Neural cell (in vitro differentiated cells): ENCODE measurements around the gene CCDC154. TPM values are rescaled to one million over a fixed set of nuclear protein-coding genes. Genes with fewer than 3 reads are reported as not detected.

ENCODE experiments used
- H2AFZ ChIP-seq: fragments of 200-600, 300-800 bp; sonication (generic), shearing (Covaris generic); 2 replicates; pipeline ENCODE4 v1.6.0; 2014; ENCODE audit warnings: low read depth, mild to moderate bottlenecking, antibody characterized with exemption, low read length, moderate library complexity
- H3F3A ChIP-seq: fragments of 200-600 bp; shearing (Covaris generic); 2 replicates; pipeline ENCODE4 v1.6.1; 2016; ENCODE audit warnings: mild to moderate bottlenecking, moderate library complexity, mixed read lengths, antibody characterized with exemption, low read length; ENCODE audit not compliant: insufficient read depth, poor library complexity, severe bottlenecking
- H3K27ac ChIP-seq: fragments of 200-600, 300-800 bp; sonication (generic), shearing (Covaris generic); 2 replicates; pipeline ENCODE4 v1.5.1; 2014; ENCODE audit warnings: mild to moderate bottlenecking, low read length, moderate library complexity
- H3K27me3 ChIP-seq: fragments of 300-800, 200-600 bp; sonication (generic), shearing (Covaris generic); 2 replicates; pipeline ENCODE4 v1.6.0; 2014; ENCODE audit warnings: mild to moderate bottlenecking, low read depth, low read length, moderate library complexity; ENCODE audit not compliant: insufficient read depth
- H3K36me3 ChIP-seq: fragments of 300-800, 200-600 bp; sonication (generic), shearing (Covaris generic); 2 replicates; pipeline ENCODE4 v1.5.1; 2014; ENCODE audit warnings: mild to moderate bottlenecking, antibody characterized with exemption, low read length, moderate library complexity; ENCODE audit not compliant: insufficient read depth
- H3K4me2 ChIP-seq: fragments of 300-800, 200-600 bp; sonication (generic), shearing (Covaris generic); 2 replicates; pipeline ENCODE4 v1.6.0; 2014; ENCODE audit warnings: mild to moderate bottlenecking, low read length
- H3K4me3 ChIP-seq: fragments of 300-800, 200-600 bp; sonication (generic), shearing (Covaris generic); 2 replicates; pipeline ENCODE4 v1.5.1; 2014; ENCODE audit warnings: mild to moderate bottlenecking, low read length, moderate library complexity
- H3K79me2 ChIP-seq: fragments of 200-600 bp; shearing (Covaris generic); replicated peaks from 2 replicates; pipeline ENCODE4 v1.6.0; 2014; ENCODE audit warnings: mild to moderate bottlenecking, low read length, moderate library complexity; ENCODE audit not compliant: insufficient read depth
- H3K9ac ChIP-seq: fragments of 300-800, 200-600 bp; sonication (generic), shearing (Covaris generic); 2 replicates; pipeline ENCODE4 v1.6.1; 2016; ENCODE audit warnings: mild to moderate bottlenecking, low read length, mixed read lengths
- H3K9me2 ChIP-seq: fragments of 200-600 bp; shearing (Covaris generic); 2 replicates; pipeline ENCODE4 v1.6.1; 2016; ENCODE audit warnings: mild to moderate bottlenecking, low read length, mixed read lengths; ENCODE audit not compliant: insufficient read depth
- H3K9me3 ChIP-seq: fragments of 200-600, 300-800 bp; sonication (generic), shearing (Covaris generic); 2 replicates; pipeline ENCODE4 v1.6.1; 2016; ENCODE audit warnings: mild to moderate bottlenecking, mixed run types, low read length, moderate library complexity, mixed read lengths
- H4K20me1 ChIP-seq: fragments of 200-600 bp; shearing (Covaris generic); 2 replicates; pipeline ENCODE4 v1.6.1; 2016; ENCODE audit warnings: mild to moderate bottlenecking, mixed run types; ENCODE audit not compliant: insufficient read depth
- EP300 ChIP-seq: fragments of 450-650 bp; conservative IDR thresholded peaks from 2 replicates; pipeline ENCODE4 v1.6.1; 2014; ENCODE audit warnings: antibody characterized with exemption, mild to moderate bottlenecking, moderate library complexity; ENCODE audit not compliant: poor library complexity, severe bottlenecking
- EZH2 ChIP-seq: fragments of 200-600, 300-800 bp; shearing (Covaris generic), sonication (generic); IDR thresholded peaks from 2 replicates; pipeline ENCODE4 v1.6.1; 2014; ENCODE audit warnings: antibody characterized with exemption, low read length, borderline replicate concordance, mild to moderate bottlenecking; ENCODE audit not compliant: insufficient read depth, poor library complexity, severe bottlenecking
- MXI1 ChIP-seq: fragments of 450-650 bp; conservative IDR thresholded peaks from 2 replicates; pipeline ENCODE4 v1.6.1; 2014; ENCODE audit warnings: antibody characterized with exemption, mild to moderate bottlenecking; ENCODE audit not compliant: poor library complexity, severe bottlenecking
- POLR2AphosphoS5 ChIP-seq: IDR thresholded peaks from 2 replicates; pipeline ENCODE4 v1.6.1; 2012
- RAD21 ChIP-seq: fragments of 450-650 bp; conservative IDR thresholded peaks from 2 replicates; pipeline ENCODE4 v1.6.1; 2014; ENCODE audit warnings: antibody characterized with exemption, mild to moderate bottlenecking, moderate library complexity
- SMC3 ChIP-seq: fragments of 450-650 bp; conservative IDR thresholded peaks from 2 replicates; pipeline ENCODE4 v1.6.1; 2014; ENCODE audit warnings: antibody characterized with exemption, mild to moderate bottlenecking, moderate library complexity; ENCODE audit not compliant: poor library complexity
- TAF1 ChIP-seq: IDR thresholded peaks from 2 replicates; pipeline ENCODE4 v1.6.1; 2012; ENCODE audit warnings: low read depth
- polyA plus RNA-seq: library from polyadenylated mRNA; depleted of rRNA; stranded (reverse); fragments of >200 nt; gene quantifications from 2 replicates; pipeline ENCODE4 v1.2.3, GENCODE V29; 2014
- TF ChIP-seq, protein P1 (sequence below): fragments of 450-650 bp; IDR thresholded peaks from 2 replicates; pipeline ENCODE4 v1.5.1; 2014; ENCODE audit warnings: antibody characterized with exemption, mild to moderate bottlenecking, moderate library complexity; ENCODE audit not compliant: poor library complexity, severe bottlenecking
- TF ChIP-seq, protein P2 (sequence below): IDR thresholded peaks from 2 replicates; pipeline ENCODE4 v1.6.1; 2012; ENCODE audit warnings: borderline replicate concordance

Gene CCDC154
- polyA plus RNA-seq, 1 donor from 2014 or later = 3.3 TPM

- no peaks in the 10 kb centered on the region for H3K9me3 ChIP-seq
- no peak overlapping the region for H3K4me3 ChIP-seq
- H3K9ac ChIP-seq = no peak overlapping the region
- H3K4me2 ChIP-seq = no peak overlapping the region
- H4K20me1 ChIP-seq = no peaks in the 10 kb centered on the region
- no peaks in the 10 kb centered on the region for H3K36me3 ChIP-seq
- H3K9me2 ChIP-seq = no peaks in the 10 kb centered on the region
- no peaks in the 10 kb centered on the region for H3K79me2 ChIP-seq
- TF ChIP-seq, protein P1, sequence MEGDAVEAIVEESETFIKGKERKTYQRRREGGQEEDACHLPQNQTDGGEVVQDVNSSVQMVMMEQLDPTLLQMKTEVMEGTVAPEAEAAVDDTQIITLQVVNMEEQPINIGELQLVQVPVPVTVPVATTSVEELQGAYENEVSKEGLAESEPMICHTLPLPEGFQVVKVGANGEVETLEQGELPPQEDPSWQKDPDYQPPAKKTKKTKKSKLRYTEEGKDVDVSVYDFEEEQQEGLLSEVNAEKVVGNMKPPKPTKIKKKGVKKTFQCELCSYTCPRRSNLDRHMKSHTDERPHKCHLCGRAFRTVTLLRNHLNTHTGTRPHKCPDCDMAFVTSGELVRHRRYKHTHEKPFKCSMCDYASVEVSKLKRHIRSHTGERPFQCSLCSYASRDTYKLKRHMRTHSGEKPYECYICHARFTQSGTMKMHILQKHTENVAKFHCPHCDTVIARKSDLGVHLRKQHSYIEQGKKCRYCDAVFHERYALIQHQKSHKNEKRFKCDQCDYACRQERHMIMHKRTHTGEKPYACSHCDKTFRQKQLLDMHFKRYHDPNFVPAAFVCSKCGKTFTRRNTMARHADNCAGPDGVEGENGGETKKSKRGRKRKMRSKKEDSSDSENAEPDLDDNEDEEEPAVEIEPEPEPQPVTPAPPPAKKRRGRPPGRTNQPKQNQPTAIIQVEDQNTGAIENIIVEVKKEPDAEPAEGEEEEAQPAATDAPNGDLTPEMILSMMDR = no peak
- no peak for TF ChIP-seq EP300
- no peaks in the 10 kb centered on the region for H3F3A ChIP-seq
- H3K27me3 ChIP-seq = no peaks in the 10 kb centered on the region
- no peak overlapping the region for H2AFZ ChIP-seq
- H3K27ac ChIP-seq = no peak overlapping the region
Observed at GRCh38 chr16:1433263-1433560, 11.1 kb downstream of the CCDC154 start.

- Histone ChIP-seq H3K9me3 (no peaks in the 10 kb centered on the region), H2AFZ (no peak overlapping the region), H3K4me3 (no peak overlapping the region), H3K9me2 (no peaks in the 10 kb centered on the region), H3K4me2 (no peak overlapping the region), H3K27me3 (no peaks in the 10 kb centered on the region), H3K9ac (no peak overlapping the region), H3F3A (no peaks in the 10 kb centered on the region), H4K20me1 (no peaks in the 10 kb centered on the region), H3K79me2 (no peaks in the 10 kb centered on the region), H3K27ac (no peak overlapping the region), H3K36me3 (no peaks in the 10 kb centered on the region)
- no peak for TF ChIP-seq TAF1
- TF ChIP-seq, protein P1 = no peak
- no peak for TF ChIP-seq EZH2
- TF ChIP-seq SMC3 = no peak
- TF ChIP-seq POLR2AphosphoS5 = no peak
- no peak for TF ChIP-seq EP300
- TF ChIP-seq RAD21 = no peak
- TF ChIP-seq, protein P2, sequence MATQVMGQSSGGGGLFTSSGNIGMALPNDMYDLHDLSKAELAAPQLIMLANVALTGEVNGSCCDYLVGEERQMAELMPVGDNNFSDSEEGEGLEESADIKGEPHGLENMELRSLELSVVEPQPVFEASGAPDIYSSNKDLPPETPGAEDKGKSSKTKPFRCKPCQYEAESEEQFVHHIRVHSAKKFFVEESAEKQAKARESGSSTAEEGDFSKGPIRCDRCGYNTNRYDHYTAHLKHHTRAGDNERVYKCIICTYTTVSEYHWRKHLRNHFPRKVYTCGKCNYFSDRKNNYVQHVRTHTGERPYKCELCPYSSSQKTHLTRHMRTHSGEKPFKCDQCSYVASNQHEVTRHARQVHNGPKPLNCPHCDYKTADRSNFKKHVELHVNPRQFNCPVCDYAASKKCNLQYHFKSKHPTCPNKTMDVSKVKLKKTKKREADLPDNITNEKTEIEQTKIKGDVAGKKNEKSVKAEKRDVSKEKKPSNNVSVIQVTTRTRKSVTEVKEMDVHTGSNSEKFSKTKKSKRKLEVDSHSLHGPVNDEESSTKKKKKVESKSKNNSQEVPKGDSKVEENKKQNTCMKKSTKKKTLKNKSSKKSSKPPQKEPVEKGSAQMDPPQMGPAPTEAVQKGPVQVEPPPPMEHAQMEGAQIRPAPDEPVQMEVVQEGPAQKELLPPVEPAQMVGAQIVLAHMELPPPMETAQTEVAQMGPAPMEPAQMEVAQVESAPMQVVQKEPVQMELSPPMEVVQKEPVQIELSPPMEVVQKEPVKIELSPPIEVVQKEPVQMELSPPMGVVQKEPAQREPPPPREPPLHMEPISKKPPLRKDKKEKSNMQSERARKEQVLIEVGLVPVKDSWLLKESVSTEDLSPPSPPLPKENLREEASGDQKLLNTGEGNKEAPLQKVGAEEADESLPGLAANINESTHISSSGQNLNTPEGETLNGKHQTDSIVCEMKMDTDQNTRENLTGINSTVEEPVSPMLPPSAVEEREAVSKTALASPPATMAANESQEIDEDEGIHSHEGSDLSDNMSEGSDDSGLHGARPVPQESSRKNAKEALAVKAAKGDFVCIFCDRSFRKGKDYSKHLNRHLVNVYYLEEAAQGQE = no peak
- no peak for TF ChIP-seq MXI1
Observed at GRCh38 chr16:1432388-1433262, 11.7 kb downstream of the CCDC154 start.
